Liver (tissue), 9 donors: ENCODE measurements around the gene CHRNG. TPM values are rescaled to one million over a fixed set of nuclear protein-coding genes. Genes with fewer than 3 reads are reported as not detected.
A peak's percentile ranks its signal among the peaks of the same experiment; 100 is the strongest.

ENCODE experiments used
- DNase-seq: peaks from one replicate; pipeline ENCODE4 v3.0.0-alpha.2; 2017; ENCODE audit warnings: low spot score
- H3K27ac ChIP-seq, 2 donors: one replicate each; pipeline ENCODE4 v1.7.0; 2013; ENCODE audit warnings: inconsistent platforms in 2 of 2, low read length in 2 of 2, control low read depth in 1 of 2, low read depth in 1 of 2, mild to moderate bottlenecking in 1 of 2
- H3K27me3 ChIP-seq, 4 donors: one replicate each; pipeline versions ENCODE4 v1.6.1 to v1.7.0; 2013; ENCODE audit warnings: low read length in 3 of 4, inconsistent platforms in 1 of 4, mild to moderate bottlenecking in 1 of 4, moderate library complexity in 1 of 4; ENCODE audit not compliant: control insufficient read depth in 4 of 4, insufficient read depth in 4 of 4
- H3K36me3 ChIP-seq, 4 donors: one replicate each; pipeline versions ENCODE4 v1.6.1 to v1.7.0; 2013; ENCODE audit warnings: low read length in 3 of 4, mild to moderate bottlenecking in 3 of 4, low read depth in 1 of 4, moderate library complexity in 1 of 4; ENCODE audit not compliant: control insufficient read depth in 4 of 4, insufficient read depth in 3 of 4
- H3K4me1 ChIP-seq, 4 donors: one replicate each; pipeline versions ENCODE4 v1.6.1 to v1.7.0; 2013; ENCODE audit warnings: low read length in 3 of 4, mild to moderate bottlenecking in 3 of 4, moderate library complexity in 1 of 4; ENCODE audit not compliant: control insufficient read depth in 4 of 4, insufficient read depth in 4 of 4
- H3K4me3 ChIP-seq, 3 donors: one replicate each; pipeline versions ENCODE4 v1.6.1 to v1.7.0; 2013; ENCODE audit warnings: low read length in 3 of 3, control low read depth in 1 of 3, low read depth in 1 of 3, mild to moderate bottlenecking in 1 of 3
- H3K9ac ChIP-seq, 2 donors: one replicate each; pipeline ENCODE4 v1.7.0; 2013; ENCODE audit warnings: low read length in 2 of 2, mild to moderate bottlenecking in 2 of 2, moderate library complexity in 2 of 2, control low read depth in 1 of 2, low read depth in 1 of 2
- H3K9me3 ChIP-seq, 4 donors: one replicate each; pipeline versions ENCODE4 v1.6.1 to v1.7.0; 2013; ENCODE audit warnings: low read length in 3 of 4; ENCODE audit not compliant: control insufficient read depth in 4 of 4
- EGR1 ChIP-seq, 2 donors: IDR thresholded peaks; 2 replicates each; pipeline ENCODE4 v1.6.1; 2016 to 2018; ENCODE audit warnings: antibody characterized with exemption in 2 of 2, low read depth in 2 of 2
- FOXA1 ChIP-seq: IDR thresholded peaks from 2 replicates; pipeline ENCODE4 v1.6.1; 2016; ENCODE audit warnings: antibody characterized with exemption
- FOXA2 ChIP-seq: IDR thresholded peaks from 2 replicates; pipeline ENCODE4 v1.6.1; 2016; ENCODE audit warnings: antibody characterized with exemption
- GABPA ChIP-seq, 2 donors: IDR thresholded peaks in 1 of 2; conservative IDR thresholded peaks in 1 of 2; 2 replicates each; pipeline ENCODE4 v1.6.1; 2016; ENCODE audit warnings: antibody characterized with exemption in 2 of 2, mild to moderate bottlenecking in 1 of 2, moderate library complexity in 1 of 2
- HNF4A ChIP-seq, 2 donors: conservative IDR thresholded peaks; 2 replicates each; pipeline ENCODE4 v1.6.1; 2016; ENCODE audit warnings: antibody characterized with exemption in 2 of 2, mild to moderate bottlenecking in 2 of 2
- HNF4G ChIP-seq: IDR thresholded peaks from 2 replicates; pipeline ENCODE4 v1.6.1; 2016; ENCODE audit warnings: antibody characterized with exemption
- JUND ChIP-seq, 2 donors: IDR thresholded peaks; 2 replicates each; pipeline ENCODE4 v1.6.1; 2016; ENCODE audit warnings: antibody characterized with exemption in 2 of 2
- NR2F2 ChIP-seq: IDR thresholded peaks from 2 replicates; pipeline ENCODE4 v1.6.1; 2016; ENCODE audit warnings: antibody characterized with exemption
- RAD21 ChIP-seq, 2 donors: IDR thresholded peaks; 2 replicates each; pipeline ENCODE4 v1.6.1; 2016; ENCODE audit warnings: antibody characterized with exemption in 2 of 2, mild to moderate bottlenecking in 2 of 2
- RXRA ChIP-seq, 2 donors: IDR thresholded peaks; 2 replicates each; pipeline ENCODE4 v1.6.1; 2017 to 2018; ENCODE audit warnings: antibody characterized with exemption in 2 of 2, mild to moderate bottlenecking in 1 of 2
- SP1 ChIP-seq: IDR thresholded peaks from 2 replicates; pipeline ENCODE4 v1.6.1; 2018; ENCODE audit warnings: antibody characterized with exemption, mild to moderate bottlenecking
- TAF1 ChIP-seq: conservative IDR thresholded peaks from 2 replicates; pipeline ENCODE4 v1.6.1; 2016; ENCODE audit warnings: antibody characterized with exemption, mild to moderate bottlenecking
- YY1 ChIP-seq: IDR thresholded peaks from 2 replicates; pipeline ENCODE4 v1.6.1; 2016; ENCODE audit warnings: antibody characterized with exemption, mild to moderate bottlenecking
- WGBS: extraction: QIAGEN DNeasy Blood & Tissue Kit; methylation state at CpG from one replicate; pipeline ENCODE4 v1.1.7; 2013; 5-methylcytosine and 5-hydroxymethylcytosine counted together
- polyA plus RNA-seq, 2 donors: library from polyadenylated mRNA; stranded (reverse) in 1 of 2; unstranded in 1 of 2; fragments of 200-250 nt in 1 of 2; fragments of >200 nt in 1 of 2; fragmentation: Nextera tagmentation in 1 of 2; extraction: Ambion mirVana in 1 of 2; gene quantifications; one replicate each; pipeline versions ENCODE4 v1.2.1 to v1.2.3, GENCODE V29; 2013 to 2015
- total RNA-seq, 2 donors: library from RNA; depleted of rRNA; stranded (reverse); fragments of >200 nt; gene quantifications; one replicate each; pipeline ENCODE4 v1.2.3, GENCODE V29; 2014
- TF ChIP-seq, protein P1 (sequence below): IDR thresholded peaks from 2 replicates; pipeline ENCODE4 v1.6.1; 2016; ENCODE audit warnings: antibody characterized with exemption
- TF ChIP-seq, protein P2 (sequence below): IDR thresholded peaks from 2 replicates; pipeline ENCODE4 v1.6.1; 2016; ENCODE audit warnings: antibody characterized with exemption, mild to moderate bottlenecking
- TF ChIP-seq, protein P3 (sequence below): IDR thresholded peaks from 2 replicates; pipeline ENCODE4 v1.6.1; 2016; ENCODE audit warnings: antibody characterized with exemption
- TF ChIP-seq, protein P4 (sequence below): IDR thresholded peaks from 2 replicates; pipeline ENCODE4 v1.6.1; 2016; ENCODE audit warnings: antibody characterized with exemption
- donor health status: healthy.
- donor health status: healthy.
- donor health status: healthy.
- donor health status: healthy.
- donor health status: healthy.

CHRNG gene
- total and polyA plus RNA-seq, 4 donors = not detected

DNA sequence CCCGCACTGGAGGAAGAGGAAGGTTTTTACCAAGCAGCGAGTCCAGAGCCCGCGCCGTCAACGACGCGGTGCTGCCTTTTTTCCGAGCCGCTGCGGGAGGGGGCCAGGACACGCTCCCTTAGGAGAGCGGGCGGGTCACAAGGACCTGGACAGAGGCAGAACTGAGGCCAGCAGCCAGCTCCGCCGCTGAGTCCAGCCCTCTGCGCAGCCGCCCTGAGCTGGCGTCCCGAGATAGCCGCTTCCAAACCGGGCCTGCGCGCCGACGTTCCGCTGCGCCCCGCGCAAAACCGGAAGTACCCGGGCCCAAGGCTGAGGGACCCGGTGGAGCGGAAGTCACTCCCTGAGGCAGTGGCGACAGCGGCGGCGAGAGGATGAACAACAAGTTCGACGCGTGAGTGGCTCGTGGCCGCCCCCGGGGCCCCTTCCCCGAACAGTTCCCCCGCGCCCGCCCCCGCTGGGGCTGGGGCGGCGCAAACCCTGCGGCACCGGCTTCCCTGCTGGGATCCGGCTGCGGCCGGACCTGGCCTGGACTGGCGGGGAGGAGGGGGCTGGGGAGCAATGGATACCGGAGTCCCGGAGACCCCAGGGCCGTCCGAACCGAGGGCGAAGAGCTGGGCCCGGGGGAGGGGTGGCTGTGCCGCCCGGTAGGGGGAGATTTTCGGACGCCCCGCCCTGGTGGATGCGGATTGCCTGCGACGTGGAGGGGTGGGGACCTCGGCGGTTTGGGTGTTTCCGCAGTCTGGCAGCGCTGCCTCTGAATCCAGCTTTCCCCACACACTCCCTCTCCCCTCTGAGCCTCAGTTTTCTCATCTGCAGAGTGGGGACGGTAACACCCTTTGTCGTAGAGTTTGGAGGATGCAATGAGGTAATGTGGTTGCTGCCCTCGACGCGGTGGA lies 11.1 kb downstream of the CHRNG start, which contains the start of the genes EIF4E2 and TIGD1:
EIF4E2 (plus strand) TSS at position 336 of the 896 bp plus-strand sequence; CDS start at position 372, 36 bp downstream.
TIGD1 (minus strand) TSS at position 204 of the 896 bp plus-strand sequence. CDS start 675 bp downstream, outside the sequence.
- H3K4me1 ChIP-seq = peaks cover 2 to 26% (median 14%) of the 10 kb centered on the region in 4 donors
- under 1% methylated on average over 81 of the region's 81 CpGs for WGBS
- TF ChIP-seq YY1 = peak; percentile 94
- TF ChIP-seq, protein P1, sequence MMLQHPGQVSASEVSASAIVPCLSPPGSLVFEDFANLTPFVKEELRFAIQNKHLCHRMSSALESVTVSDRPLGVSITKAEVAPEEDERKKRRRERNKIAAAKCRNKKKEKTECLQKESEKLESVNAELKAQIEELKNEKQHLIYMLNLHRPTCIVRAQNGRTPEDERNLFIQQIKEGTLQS = no peak
- TF ChIP-seq, protein P2, sequence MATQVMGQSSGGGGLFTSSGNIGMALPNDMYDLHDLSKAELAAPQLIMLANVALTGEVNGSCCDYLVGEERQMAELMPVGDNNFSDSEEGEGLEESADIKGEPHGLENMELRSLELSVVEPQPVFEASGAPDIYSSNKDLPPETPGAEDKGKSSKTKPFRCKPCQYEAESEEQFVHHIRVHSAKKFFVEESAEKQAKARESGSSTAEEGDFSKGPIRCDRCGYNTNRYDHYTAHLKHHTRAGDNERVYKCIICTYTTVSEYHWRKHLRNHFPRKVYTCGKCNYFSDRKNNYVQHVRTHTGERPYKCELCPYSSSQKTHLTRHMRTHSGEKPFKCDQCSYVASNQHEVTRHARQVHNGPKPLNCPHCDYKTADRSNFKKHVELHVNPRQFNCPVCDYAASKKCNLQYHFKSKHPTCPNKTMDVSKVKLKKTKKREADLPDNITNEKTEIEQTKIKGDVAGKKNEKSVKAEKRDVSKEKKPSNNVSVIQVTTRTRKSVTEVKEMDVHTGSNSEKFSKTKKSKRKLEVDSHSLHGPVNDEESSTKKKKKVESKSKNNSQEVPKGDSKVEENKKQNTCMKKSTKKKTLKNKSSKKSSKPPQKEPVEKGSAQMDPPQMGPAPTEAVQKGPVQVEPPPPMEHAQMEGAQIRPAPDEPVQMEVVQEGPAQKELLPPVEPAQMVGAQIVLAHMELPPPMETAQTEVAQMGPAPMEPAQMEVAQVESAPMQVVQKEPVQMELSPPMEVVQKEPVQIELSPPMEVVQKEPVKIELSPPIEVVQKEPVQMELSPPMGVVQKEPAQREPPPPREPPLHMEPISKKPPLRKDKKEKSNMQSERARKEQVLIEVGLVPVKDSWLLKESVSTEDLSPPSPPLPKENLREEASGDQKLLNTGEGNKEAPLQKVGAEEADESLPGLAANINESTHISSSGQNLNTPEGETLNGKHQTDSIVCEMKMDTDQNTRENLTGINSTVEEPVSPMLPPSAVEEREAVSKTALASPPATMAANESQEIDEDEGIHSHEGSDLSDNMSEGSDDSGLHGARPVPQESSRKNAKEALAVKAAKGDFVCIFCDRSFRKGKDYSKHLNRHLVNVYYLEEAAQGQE = peak; percentile 94
- TF ChIP-seq FOXA1 = no peak
- no peak for TF ChIP-seq JUND (IDR thresholded peaks at IDR 0.05)
- peak; percentile 96 to 98 for TF ChIP-seq GABPA (IDR thresholded peaks at IDR 0.05 in 1 of 2, conservative IDR thresholded peaks at IDR 0.05 in 1 of 2)
- peak in 1 of 2 donors; percentile 2 for TF ChIP-seq RAD21 (IDR thresholded peaks at IDR 0.05)
- no peak for TF ChIP-seq HNF4G
- peak; percentile 24 to 37 for TF ChIP-seq EGR1 (IDR thresholded peaks at IDR 0.05; ENCODE audit: low read depth in 2 of 2)
- TF ChIP-seq TAF1 = peak; percentile 82
- peak; percentile 14 for TF ChIP-seq NR2F2
- TF ChIP-seq, protein P3, sequence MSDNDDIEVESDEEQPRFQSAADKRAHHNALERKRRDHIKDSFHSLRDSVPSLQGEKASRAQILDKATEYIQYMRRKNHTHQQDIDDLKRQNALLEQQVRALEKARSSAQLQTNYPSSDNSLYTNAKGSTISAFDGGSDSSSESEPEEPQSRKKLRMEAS = peak; percentile 80
- TF ChIP-seq HNF4A (conservative IDR thresholded peaks at IDR 0.05) = peak in 1 of 2 donors; percentile 34
- TF ChIP-seq, protein P4, sequence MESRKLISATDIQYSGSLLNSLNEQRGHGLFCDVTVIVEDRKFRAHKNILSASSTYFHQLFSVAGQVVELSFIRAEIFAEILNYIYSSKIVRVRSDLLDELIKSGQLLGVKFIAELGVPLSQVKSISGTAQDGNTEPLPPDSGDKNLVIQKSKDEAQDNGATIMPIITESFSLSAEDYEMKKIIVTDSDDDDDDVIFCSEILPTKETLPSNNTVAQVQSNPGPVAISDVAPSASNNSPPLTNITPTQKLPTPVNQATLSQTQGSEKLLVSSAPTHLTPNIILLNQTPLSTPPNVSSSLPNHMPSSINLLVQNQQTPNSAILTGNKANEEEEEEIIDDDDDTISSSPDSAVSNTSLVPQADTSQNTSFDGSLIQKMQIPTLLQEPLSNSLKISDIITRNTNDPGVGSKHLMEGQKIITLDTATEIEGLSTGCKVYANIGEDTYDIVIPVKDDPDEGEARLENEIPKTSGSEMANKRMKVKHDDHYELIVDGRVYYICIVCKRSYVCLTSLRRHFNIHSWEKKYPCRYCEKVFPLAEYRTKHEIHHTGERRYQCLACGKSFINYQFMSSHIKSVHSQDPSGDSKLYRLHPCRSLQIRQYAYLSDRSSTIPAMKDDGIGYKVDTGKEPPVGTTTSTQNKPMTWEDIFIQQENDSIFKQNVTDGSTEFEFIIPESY = peak; percentile 39
- TF ChIP-seq SP1 = peak; percentile 50
- no peak for TF ChIP-seq FOXA2
- TF ChIP-seq RXRA (IDR thresholded peaks at IDR 0.05) = peak; percentile 30 to 36
- peak within 1 kb of the TSS; percentile 92 to 94 for H3K9ac ChIP-seq
- peak within 1 kb of the TSS; percentile 83 to 94 (median 87) for H3K4me3 ChIP-seq
- H3K9me3 ChIP-seq = no peaks in the 10 kb centered on the region
- peak within 1 kb of the TSS; percentile 95 to 99 for H3K27ac ChIP-seq
- H3K36me3 ChIP-seq = peaks cover 0 to 10% (median under 1%) of the 10 kb centered on the region in 4 donors
- H3K27me3 ChIP-seq = no peaks in the 10 kb centered on the region
- DNase-seq = peak; percentile 91
